Raji (cell line): ENCODE data around the gene COL4A1.

Experiments
- POLR2A ChIP-seq: IDR thresholded peaks from 2 replicates; pipeline ENCODE4 v1.6.1; 2011; ENCODE audit warnings: low read depth, low read length, control low read depth; ENCODE audit not compliant: insufficient read depth

COL4A1 gene

GRCh38 chr13:110216398-110217041 lies 90.4 kb downstream of the COL4A1 start:
- TF ChIP-seq POLR2A: no peak

DNA sequence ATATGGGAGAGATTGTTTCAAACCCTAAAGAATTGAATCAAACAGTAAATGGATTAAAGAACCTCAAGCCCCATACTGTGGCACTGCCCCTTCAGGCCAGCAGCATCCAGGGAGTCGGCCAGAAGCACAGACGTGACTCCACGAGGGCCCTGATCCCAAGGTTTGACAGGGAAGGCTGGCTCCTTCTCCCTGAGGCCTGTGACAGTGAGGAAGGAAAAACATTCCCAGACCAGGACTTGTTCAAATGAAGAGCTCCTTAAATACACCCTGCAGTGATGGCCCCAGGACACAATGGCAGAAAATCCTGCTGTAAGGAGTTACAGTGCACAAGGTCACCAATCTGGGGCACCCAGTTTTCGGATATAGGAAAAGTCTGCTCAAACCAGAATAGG lies 91.0 kb downstream of the COL4A1 start:
- no peak for TF ChIP-seq POLR2A

- no peak for TF ChIP-seq POLR2A
These were observed 91.4 kb downstream of the COL4A1 start for GRCh38 chr13:110215606-110216005.

GRCh38 chr13:110214637-110215036 lies 92.3 kb downstream of the COL4A1 start:
- no peak for TF ChIP-seq POLR2A

DNA sequence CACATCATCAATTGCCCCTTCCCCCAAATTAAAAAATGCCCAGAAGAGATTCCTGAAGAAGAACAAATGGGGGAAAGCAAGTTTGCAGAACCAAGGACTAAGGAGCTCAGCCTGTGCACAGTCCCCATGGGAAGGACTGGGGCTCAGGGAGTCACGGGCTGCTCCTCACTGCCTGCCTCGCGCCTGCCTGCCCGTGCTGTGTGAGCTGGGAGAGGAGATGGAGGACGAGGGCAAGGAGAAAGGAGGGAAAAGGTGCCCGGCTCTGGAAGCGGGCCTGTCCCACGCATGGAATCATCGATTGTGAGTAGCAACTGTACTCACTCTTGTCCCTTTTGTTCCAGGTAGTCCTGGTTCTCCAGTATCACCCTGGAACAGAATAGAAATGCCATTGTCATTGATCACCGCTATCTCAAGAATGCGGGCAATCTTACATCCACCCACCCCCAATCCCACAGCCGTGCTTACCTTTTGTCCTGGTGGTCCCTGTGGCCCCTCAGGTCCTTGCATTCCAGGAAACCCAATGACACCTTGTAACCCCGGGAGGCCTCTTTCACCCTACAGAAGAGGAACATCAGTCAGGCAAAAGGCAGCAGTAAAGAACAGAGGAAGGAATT lies 93.4 kb downstream of the COL4A1 start:
- TF ChIP-seq POLR2A: no peak

DNA sequence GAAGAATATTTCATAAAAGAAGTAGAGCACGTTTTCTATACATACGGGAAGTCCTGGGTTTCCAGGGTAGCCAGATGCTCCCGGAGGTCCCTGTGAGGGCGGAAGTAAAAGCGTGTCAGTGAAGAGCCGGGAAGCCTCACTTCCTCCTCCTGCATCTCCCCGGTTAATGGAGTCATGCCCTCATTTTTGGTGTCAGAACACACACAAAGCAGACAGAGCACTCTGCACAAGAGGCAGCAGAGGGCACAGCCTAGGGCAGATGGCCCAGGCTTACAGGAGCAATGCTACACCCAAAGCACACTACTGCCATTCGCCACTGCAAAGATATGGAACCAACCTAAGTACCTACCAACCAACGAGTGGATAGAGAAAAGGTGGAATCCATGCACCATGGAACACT lies 94.4 kb downstream of the COL4A1 start:
- TF ChIP-seq POLR2A: no peak

DNA sequence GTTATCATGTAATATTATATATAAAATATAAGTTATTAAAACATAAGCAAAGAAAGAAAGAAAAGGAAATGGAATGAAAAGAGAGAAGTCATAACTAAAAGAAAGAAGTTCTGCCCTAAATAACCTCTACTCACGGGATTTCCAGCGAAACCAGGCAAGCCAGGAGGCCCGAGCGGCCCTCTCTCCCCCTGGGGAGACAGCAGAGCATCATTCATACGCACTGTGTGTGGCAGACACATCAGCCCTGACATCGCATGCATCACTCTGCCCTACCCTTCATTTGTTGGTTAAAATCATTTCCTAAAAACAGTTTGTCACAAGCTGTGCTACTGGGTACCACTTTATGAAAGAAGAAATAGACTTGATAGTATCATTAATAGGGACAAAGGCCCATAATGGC lies 95.2 kb downstream of the COL4A1 start:
- TF ChIP-seq POLR2A: no peak

DNA sequence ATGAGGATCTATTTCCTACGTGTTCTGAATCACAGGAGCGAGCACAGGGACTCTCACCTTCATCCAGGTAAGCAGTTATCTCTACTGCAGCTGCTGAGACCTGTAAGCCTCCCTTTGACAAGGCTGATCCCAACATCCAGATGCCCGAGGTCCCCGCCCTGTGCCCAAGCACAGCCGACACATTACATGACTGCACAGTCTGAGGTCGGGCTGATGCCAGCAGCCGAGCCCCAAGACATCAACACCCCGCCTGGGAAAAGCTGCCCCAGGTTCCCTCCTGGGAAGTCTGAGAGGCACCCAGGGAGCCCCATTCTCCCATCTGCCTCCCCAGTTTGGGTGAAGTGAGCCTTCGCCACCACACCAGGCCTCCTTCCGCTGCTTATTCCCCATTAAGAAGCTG lies 95.9 kb downstream of the COL4A1 start:
- no peak for TF ChIP-seq POLR2A

DNA sequence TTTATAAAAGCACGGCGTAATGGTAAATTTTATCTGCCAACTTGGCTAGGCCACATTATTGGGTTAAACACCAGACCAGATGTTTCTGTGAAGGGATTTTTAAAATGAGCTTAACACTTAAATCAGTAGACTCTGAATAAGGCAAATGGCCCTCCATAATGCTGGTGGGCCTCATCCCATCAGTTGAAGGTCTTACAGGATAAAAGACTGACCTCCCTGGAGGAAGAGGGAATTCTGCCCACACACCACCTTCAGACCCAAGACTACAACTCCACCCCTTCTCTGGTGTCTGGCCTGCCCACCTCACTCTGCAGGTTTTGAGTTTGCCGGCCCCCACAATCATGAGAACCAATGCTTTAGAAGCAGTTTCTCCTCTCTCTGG lies 96.4 kb downstream of the COL4A1 start:
- TF ChIP-seq POLR2A: no peak

GRCh38 chr13:110209950-110210603 lies 96.9 kb downstream of the COL4A1 start:
- no peak for TF ChIP-seq POLR2A

GRCh38 chr13:110208116-110208515 lies 98.8 kb downstream of the COL4A1 start:
- no peak for TF ChIP-seq POLR2A

DNA sequence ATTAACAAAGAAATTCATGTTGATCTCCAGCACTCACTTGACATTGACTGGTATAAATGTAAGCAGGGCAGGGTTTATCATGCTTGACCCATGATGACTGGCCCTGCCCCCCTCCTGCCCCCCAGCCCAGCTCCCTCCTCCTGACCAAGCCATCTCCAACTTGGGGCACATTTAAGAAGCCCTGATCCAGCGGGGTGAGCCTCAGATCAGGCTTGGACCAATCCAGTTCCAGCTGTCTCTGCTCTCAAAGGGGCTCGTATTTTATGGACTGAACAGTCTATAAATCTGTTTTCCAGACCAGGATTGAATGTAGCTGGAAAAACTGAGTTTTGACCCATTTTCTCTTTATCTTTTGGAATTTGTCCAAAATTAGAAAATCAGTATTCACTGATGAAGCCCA lies 100.0 kb downstream of the COL4A1 start:
- no peak for TF ChIP-seq POLR2A

GRCh38 chr13:110206185-110206584 lies 100.8 kb downstream of the COL4A1 start:
- no peak for TF ChIP-seq POLR2A

DNA sequence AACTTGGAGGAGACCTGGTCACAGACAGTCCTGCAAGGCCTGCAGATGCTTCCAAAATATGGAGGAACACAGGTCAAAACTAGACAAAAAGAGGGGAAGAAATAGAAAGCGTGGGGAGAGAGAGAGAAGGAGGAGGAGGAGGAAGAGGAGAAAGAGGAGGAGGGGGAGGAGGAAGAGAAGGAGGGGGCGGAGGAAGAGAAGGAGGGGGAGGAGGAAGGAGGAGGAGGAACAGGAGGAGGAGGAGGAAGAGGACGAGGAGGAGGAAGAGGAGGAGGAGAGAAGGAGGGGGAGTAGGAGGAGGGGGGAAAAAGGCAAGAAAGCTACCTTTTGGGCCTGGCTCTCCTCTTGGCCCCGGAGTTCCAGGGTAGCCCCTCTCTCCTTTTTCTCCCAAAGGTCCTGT lies 105.8 kb downstream of the COL4A1 start:
- TF ChIP-seq POLR2A: no peak

- TF ChIP-seq POLR2A: no peak
These were observed 106.6 kb downstream of the COL4A1 start for GRCh38 chr13:110200276-110200870.

DNA sequence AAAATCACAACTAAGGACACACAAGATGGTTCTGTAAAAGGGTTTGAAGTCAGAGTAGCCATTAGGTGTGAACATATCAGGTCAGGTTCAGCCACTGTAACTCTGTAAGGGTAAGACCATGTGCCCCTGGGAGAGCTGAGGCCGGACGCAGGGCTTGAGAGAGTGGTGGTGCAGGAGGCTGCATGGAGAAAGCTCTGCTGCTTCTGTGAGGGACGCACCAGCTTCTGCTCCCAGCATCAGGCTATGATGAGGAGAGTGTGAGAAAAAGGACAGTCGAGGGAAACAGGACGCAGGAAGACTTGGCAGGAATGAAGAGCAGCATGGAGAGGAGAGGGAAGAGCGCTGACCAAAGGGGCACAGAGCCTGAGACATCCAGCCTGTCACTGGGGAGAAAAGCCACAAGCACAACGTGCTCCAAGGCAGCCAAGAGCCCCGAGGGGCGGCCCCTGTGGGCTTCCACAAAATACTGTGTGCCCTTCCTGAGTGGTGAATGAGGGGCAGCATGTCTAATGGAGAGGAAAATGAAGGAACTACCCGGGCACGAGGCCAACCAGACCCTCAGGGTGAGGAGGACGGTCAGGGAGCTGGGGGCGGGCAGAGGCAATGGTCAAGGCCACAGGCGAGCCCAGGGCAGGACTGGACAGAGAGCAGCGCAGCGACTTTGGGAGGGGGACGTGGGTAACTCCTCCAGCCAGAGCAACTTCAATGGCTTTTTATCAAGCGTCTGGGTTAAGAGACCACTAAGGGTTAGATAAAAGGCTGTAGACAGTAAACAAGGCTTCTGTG lies 107.7 kb downstream of the COL4A1 start:
- no peak for TF ChIP-seq POLR2A

- TF ChIP-seq POLR2A: no peak
These were observed 109.5 kb downstream of the COL4A1 start for GRCh38 chr13:110197471-110197870.
